H1 (cell line): ENCODE results near the gene GSTM2.

Experiments used
- CEBPB ChIP-seq: IDR thresholded peaks from 2 replicates; pipeline ENCODE4 v1.6.1; 2012; ENCODE audit warnings: low read depth, low read length
- CHD1 ChIP-seq: IDR thresholded peaks from 2 replicates; pipeline ENCODE4 v1.6.1; 2012; ENCODE audit warnings: low read depth, low read length, improper control_type of control experiment
- CHD2 ChIP-seq: IDR thresholded peaks from 2 replicates; pipeline ENCODE4 v1.6.1; 2012; ENCODE audit warnings: low read length, improper control_type of control experiment
- EP300 ChIP-seq, 2 experiments: IDR thresholded peaks; 1 replicate in 1 of 2; 2 replicates in 1 of 2; pipeline ENCODE4 v1.6.1; 2011 to 2012; ENCODE audit warnings: low read depth in 2 of 2, low read length in 2 of 2, mild to moderate bottlenecking in 2 of 2, borderline replicate concordance in 1 of 2, inconsistent platforms in 1 of 2, moderate library complexity in 1 of 2
- EZH2 ChIP-seq: fragments of 200-600 bp; sonication (generic); IDR thresholded peaks from 2 replicates; pipeline ENCODE4 v1.7.1; 2012; ENCODE audit warnings: low read depth, mild to moderate bottlenecking, moderate library complexity, low read length, inconsistent platforms; ENCODE audit not compliant: severe bottlenecking
- FOSL1 ChIP-seq: IDR thresholded peaks from 2 replicates; pipeline ENCODE4 v1.6.1; 2011; ENCODE audit warnings: mild to moderate bottlenecking, low read depth, low read length, moderate library complexity; ENCODE audit not compliant: insufficient read depth
- GTF2F1 ChIP-seq: IDR thresholded peaks from 2 replicates; pipeline ENCODE4 v1.6.1; 2012; ENCODE audit warnings: low read depth, low read length, improper control_type of control experiment, borderline replicate concordance
- KDM1A ChIP-seq: fragments of 200-600, 300-600 bp; sonication (generic); IDR thresholded peaks from 2 replicates; pipeline ENCODE4 v1.7.1; 2016; ENCODE audit warnings: mild to moderate bottlenecking, low read length, borderline replicate concordance
- PHF8 ChIP-seq: fragments of 200-600 bp; sonication (generic); conservative IDR thresholded peaks from 2 replicates; pipeline ENCODE4 v1.7.1; 2012; ENCODE audit warnings: low read depth, mild to moderate bottlenecking, inconsistent platforms, low read length, moderate library complexity
- POLR2A ChIP-seq, 2 experiments: IDR thresholded peaks; 1 replicate in 1 of 2; 2 replicates in 1 of 2; pipeline ENCODE4 v1.6.1; 2011; ENCODE audit warnings: low read depth in 2 of 2, low read length in 2 of 2, mild to moderate bottlenecking in 2 of 2; ENCODE audit errors: control extremely low read depth in 1 of 2
- POLR2AphosphoS5 ChIP-seq: IDR thresholded peaks from 2 replicates; pipeline ENCODE4 v1.6.1; 2011; ENCODE audit warnings: low read depth, low read length
- TF ChIP-seq, protein P1 (sequence below), 3 experiments: IDR thresholded peaks; 1 replicate in 2 of 3; 2 replicates in 1 of 3; pipeline versions ENCODE4 v1.5.1 to v1.6.1; 2011; ENCODE audit warnings: low read length in 3 of 3, mild to moderate bottlenecking in 3 of 3, inconsistent platforms in 2 of 3, low read depth in 1 of 3, moderate library complexity in 1 of 3; ENCODE audit not compliant: insufficient read depth in 1 of 3; ENCODE audit errors: control extremely low read depth in 1 of 3
- TF ChIP-seq, protein P2 (sequence below): IDR thresholded peaks from 2 replicates; pipeline ENCODE4 v1.6.1; 2012; ENCODE audit warnings: inconsistent platforms

DNA sequence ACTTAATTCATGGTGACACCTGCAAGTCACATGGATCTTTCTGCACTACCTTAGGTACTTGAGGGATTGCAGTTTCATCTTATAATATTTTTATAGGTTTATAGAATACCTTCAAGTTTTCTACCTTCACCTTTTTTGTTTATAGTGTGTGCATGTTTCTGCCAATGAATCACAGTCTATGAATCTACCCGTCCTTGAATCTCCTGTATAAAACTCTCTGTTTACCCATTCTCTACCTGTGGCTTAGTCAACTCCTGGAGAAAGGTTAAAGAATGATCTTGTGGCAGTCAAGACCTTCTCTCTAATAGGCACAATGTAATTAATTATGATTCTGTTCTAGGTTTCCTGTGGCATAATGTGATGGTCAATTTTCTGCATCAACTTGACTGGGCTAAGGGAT, 3.2 kb upstream of the GSTM2 start:
- TF ChIP-seq POLR2AphosphoS5 (no peak), FOSL1 (no peak), EZH2 (no peak), KDM1A (no peak), POLR2A (IDR thresholded peaks at IDR 0.05; ENCODE audit: control extremely low read depth in 1 of 2, low read depth in 2 of 2, low read length in 2 of 2) (no peak), EP300 (IDR thresholded peaks at IDR 0.05; ENCODE audit: borderline replicate concordance in 1 of 2, low read depth in 2 of 2, low read length in 2 of 2) (no peak), GTF2F1 (no peak), CHD2 (no peak), PHF8 (no peak), CEBPB (no peak), CHD1 (no peak)
- TF ChIP-seq, protein P1, sequence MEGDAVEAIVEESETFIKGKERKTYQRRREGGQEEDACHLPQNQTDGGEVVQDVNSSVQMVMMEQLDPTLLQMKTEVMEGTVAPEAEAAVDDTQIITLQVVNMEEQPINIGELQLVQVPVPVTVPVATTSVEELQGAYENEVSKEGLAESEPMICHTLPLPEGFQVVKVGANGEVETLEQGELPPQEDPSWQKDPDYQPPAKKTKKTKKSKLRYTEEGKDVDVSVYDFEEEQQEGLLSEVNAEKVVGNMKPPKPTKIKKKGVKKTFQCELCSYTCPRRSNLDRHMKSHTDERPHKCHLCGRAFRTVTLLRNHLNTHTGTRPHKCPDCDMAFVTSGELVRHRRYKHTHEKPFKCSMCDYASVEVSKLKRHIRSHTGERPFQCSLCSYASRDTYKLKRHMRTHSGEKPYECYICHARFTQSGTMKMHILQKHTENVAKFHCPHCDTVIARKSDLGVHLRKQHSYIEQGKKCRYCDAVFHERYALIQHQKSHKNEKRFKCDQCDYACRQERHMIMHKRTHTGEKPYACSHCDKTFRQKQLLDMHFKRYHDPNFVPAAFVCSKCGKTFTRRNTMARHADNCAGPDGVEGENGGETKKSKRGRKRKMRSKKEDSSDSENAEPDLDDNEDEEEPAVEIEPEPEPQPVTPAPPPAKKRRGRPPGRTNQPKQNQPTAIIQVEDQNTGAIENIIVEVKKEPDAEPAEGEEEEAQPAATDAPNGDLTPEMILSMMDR (IDR thresholded peaks at IDR 0.05; ENCODE audit: control extremely low read depth in 1 of 3, insufficient read depth in 1 of 3, low read depth in 1 of 3, low read length in 3 of 3): no peak
- TF ChIP-seq, protein P2, sequence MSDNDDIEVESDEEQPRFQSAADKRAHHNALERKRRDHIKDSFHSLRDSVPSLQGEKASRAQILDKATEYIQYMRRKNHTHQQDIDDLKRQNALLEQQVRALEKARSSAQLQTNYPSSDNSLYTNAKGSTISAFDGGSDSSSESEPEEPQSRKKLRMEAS: no peak
